ENCODE data around the gene SUMF1. TPM values are rescaled to one million over a fixed set of nuclear protein-coding genes. Genes with fewer than 3 reads are reported as not detected.
"Not testable (repeated sequence)": the region's sequence is repeated elsewhere in the genome, so short reads cannot be mapped to it uniquely, and the experiment has no call there.

The SUMF1 gene
- total RNA-seq, 1 donor from 2014 or later = 21.7 TPM

DNA sequence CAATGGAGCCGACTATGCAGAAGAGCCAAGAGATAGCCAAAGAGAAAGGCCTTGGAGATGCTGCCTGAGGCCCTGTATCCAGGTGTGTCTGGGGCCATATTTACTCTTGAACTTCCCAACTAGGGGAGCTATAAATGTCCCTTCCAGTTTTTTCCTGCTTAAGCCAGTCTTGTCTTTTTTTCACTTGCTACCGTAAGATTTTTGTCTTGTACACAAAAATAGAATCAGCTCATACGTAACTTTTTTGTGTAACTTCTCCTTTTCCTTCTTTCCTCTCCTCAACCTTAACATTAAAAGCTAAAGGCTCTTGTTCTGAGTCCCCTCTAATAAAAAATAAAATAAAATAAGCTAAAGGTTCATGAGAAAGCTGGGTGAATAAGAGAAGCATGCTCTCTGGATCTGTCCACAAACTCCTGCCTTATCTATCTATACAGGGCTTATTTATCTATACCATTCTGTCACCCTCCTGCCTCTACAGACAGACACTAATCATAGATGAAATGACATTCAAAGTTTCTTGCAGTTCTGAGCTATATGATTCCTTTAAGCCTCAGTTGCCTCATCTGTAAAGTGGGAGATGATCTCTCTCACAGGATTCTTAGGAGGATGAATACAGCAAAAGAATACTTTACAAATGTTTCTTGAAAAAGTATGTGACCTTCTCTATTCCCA lies 4.6 kb downstream of the SUMF1 start:
- no peak for ATAC-seq
- DNase-seq (ENCODE audit: low spot score) = no peak

GRCh38 chr3:4461468-4462090 lies 5.5 kb downstream of the SUMF1 start:
- DNase-seq (ENCODE audit: low spot score) = no peak
- ATAC-seq = no peak

- no peak for DNase-seq (ENCODE audit: low spot score)
- ATAC-seq = no peak
Observed at GRCh38 chr3:4460334-4460733, 6.7 kb downstream of the SUMF1 start.

DNA sequence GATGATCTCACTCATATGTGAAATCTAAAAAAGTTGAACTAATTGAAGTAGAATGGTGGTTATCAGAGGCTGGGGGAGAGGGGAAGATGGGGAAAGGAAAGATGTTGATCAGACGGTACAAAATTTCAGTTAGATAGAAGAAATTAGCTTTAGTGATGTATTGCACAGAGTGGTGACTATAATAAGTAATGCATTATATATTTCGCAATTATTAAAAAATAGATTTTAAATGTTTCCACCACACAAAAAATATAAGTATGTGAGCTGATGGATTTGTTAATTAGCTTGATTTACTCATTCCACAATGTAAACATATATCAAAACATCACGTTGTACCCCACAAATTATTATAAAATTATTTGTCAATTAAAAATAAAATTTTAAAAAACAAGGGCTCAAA lies 8.1 kb downstream of the SUMF1 start:
- no peak for DNase-seq (ENCODE audit: low spot score)
- no peak for ATAC-seq

DNA sequence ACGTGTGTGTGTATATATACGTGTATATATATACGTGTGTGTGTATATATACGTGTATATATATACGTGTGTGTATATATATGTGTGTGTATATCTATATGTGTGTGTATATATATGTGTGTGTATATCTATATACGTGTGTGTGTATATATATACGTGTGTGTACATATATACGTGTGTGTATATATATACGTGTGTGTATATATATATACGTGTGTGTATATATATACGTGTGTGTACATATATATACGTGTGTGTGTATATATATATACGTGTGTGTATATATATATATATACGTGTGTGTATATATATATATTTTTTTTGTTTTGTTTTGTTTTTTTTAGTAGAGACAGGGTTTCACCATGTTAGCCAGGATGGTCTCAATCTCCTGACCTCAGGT lies 10.3 kb downstream of the SUMF1 start:
- not testable (repeated sequence) for DNase-seq (ENCODE audit: low spot score); ATAC-seq

- ATAC-seq (no peak), DNase-seq (ENCODE audit: low spot score) (no peak)
Observed at GRCh38 chr3:4454142-4454541, 12.9 kb downstream of the SUMF1 start.

DNA sequence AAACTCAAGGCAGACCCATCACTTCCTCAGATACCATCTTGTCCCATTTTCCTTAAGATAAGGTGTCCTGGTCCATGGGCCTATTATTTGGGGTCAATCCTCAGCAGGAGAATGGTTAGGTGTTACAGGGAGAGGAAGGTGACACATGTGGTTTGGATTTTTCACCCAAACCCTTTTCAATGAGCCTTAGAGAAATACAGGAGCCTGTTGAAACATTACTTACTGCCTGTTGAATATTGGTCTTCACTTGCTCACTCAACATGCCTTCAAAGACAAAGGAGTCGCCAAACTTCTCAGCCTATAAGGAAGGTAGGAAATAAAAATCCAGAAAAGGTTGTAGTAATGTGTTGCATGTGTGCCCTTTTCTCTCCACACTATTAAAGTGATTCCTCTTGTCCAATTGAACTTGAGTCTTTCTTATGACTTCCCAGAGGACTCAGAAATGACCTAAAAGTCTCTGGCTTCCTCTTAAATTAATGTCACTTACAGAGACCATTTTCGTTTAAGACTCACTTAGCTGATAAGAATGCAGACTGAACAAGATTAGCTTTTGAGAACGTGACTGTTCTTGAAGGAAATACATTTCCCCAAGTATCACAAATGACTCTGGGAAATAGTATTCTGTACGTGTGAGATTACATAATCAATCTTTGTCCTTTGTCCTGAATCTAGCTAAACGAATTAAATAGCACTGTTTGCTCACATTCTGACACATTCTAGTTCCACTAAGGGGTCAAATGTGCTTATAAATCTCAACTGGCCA lies 17.8 kb downstream of the SUMF1 start:
- no peak for DNase-seq (ENCODE audit: low spot score)
- ATAC-seq = no peak

- no peak for DNase-seq (ENCODE audit: low spot score)
- no peak for ATAC-seq
Observed at GRCh38 chr3:4448187-4448586, 18.9 kb downstream of the SUMF1 start.

DNA sequence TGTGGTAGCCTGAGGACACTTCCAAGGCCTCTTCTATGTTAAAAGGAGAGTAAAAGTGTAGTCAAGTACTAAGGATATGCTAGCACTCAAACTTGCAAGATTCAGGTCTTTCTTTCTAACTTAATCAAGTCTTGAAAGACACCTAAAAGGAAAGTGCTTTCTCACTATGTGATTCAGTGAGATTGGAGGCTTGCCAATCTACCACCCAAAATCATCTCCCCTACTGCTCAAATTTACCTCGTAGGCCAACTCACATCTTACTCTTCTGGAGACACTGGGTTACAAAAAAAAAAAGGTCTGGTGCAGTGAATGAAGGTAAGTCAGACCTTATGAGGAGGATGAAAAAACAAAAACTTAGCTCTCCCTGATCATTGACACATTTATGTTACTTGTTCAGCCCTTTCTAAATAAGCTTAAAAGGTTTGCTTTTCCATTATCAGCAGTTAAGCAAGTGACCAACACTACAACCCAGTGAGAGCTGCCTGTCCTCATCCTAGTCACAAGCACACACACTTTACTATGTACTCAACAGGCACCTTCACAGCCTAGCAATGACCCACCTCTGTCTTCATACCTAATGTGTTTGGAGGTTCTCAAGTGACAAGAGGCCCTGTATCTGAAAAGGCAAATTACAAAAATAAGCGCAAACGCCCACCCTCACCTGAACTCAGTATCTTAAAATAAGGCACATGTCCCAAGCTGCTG lies 19.6 kb downstream of the SUMF1 start:
- ATAC-seq (no peak), DNase-seq (ENCODE audit: low spot score) (no peak)

DNA sequence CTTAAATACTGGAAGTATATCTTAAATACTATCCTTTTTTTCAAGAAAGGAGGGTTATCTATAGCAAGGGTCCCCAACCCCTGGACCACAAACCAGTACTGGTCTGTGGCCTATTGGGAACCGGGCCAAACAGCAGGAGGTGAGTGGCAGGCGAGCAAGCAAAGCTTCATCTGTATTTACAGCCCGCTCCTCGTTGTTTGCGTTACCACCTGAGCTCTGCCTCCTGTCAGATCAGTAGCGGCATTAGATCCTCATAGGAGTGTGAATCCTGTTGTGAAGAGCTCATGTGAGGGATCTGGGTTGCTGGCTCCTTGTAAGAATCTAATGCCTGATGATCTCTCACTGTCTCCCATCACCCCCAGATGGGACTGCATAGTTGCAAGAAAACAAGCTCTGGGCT lies 26.1 kb downstream of the SUMF1 start:
- DNase-seq (ENCODE audit: low spot score) (no peak), ATAC-seq (no peak)

- ATAC-seq (no peak), DNase-seq (ENCODE audit: low spot score) (no peak)
Observed at GRCh38 chr3:4438296-4438695, 28.8 kb downstream of the SUMF1 start.

GRCh38 chr3:4432259-4432658 lies 34.8 kb downstream of the SUMF1 start:
- DNase-seq (ENCODE audit: low spot score) = no peak
- no peak for ATAC-seq

GRCh38 chr3:4429648-4430350 lies 37.3 kb downstream of the SUMF1 start:
- ATAC-seq (no peak), DNase-seq (ENCODE audit: low spot score) (no peak)

GRCh38 chr3:4426782-4427344 lies 40.2 kb downstream of the SUMF1 start:
- DNase-seq (ENCODE audit: low spot score) (no peak), ATAC-seq (no peak)

DNA sequence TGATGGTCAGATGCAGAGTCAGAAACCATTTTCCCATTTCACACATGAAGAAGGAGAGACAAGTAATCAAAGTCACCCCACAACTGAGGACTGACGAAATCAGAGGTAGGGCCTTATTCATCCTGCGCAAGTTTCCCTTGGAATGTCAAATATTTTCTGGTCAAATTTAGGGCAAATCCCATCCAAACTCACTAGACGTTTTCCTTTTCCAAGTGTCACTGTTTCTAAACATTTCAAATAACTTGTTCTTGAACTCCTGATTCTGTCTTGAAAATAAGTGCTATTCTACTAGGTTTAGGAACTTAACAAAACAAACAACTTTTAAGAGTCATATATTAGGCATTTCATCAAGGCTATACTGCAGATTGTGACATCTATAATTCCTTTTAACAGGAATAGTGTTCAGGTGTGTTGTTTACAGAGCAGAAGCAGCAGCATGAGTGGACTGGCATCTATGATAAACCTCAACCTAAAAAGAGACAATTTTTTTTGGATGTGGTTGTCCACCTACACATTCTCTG lies 40.7 kb downstream of the SUMF1 start:
- DNase-seq (ENCODE audit: low spot score) = no peak
- ATAC-seq = no peak

DNA sequence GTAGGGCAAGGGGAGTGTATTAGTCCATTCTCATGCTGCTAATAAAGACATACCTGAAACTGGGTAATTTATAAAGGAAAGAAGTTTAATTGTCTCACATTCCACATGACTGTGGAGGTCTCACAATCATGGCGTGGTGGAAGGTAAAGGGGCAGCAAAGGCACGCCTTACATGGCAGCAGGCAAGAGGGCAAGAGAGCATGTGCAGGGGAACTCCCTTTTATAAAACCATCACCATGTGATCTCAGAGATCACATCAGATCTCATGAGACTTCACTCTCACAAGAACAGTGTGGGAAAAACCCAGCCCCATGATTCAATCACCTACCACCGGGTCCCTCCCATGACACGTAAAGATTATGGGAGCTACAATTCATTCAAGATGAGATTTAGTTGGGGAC lies 41.4 kb downstream of the SUMF1 start:
- no peak for ATAC-seq
- DNase-seq (ENCODE audit: low spot score) = no peak

GRCh38 chr3:4425055-4425454 lies 42.0 kb downstream of the SUMF1 start:
- no peak for ATAC-seq
- no peak for DNase-seq (ENCODE audit: low spot score)

DNA sequence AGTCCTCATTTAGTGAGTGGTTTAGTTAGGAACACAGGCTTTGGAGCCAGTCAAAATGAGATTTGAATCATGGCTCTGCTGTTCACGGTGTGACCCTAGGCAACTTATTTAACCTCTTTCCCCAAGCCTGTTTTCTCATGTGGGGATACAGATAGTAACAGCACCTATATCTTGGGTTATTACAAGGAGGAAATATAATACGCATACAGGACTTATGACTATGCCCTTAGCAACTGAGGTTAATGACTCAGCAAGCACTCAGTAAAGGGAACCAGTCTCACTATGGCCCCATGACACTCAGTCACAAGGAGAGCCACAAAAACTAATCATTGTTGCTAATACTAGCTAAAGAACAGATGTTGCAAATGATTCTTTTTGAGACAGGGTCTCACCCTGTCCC lies 45.9 kb downstream of the SUMF1 start:
- ATAC-seq = no peak

GRCh38 chr3:4419920-4420319 lies 47.1 kb downstream of the SUMF1 start:
- no peak for DNase-seq (ENCODE audit: low spot score)
- ATAC-seq = no peak

More for the DNA sequence above, 45.9 kb downstream of the SUMF1 start:
- DNase-seq (ENCODE audit: low spot score) = no peak

- DNase-seq (ENCODE audit: low spot score) = no peak
- no peak for ATAC-seq
Observed at GRCh38 chr3:4419386-4419785, 47.7 kb downstream of the SUMF1 start.

Data from left lobe of liver (tissue), 2 donors.